RWPE1 (cell line): ENCODE data around the gene FOXF2.

Experiments used
- CTCF ChIA-PET: fragments of 350-600 bp; sonication (Branson Sonifier 250); formaldehyde crosslinking; extraction: SDS; loops from one replicate; lab custom pipeline; 2021; lab: Yijun Ruan, JAX
- POLR2A ChIA-PET: fragments of 400-600 bp; formaldehyde crosslinking; extraction: SDS; loops from one replicate; lab custom pipeline; 2020; ENCODE audit warnings: antibody characterized with exemption; ENCODE audit not compliant: low non-redundant PET; lab: Yijun Ruan, JAX
- DNase-seq: peaks from one replicate; pipeline ENCODE4 v3.0.0; 2012; ENCODE audit warnings: low spot score
- H3K27ac ChIP-seq: fragments of 450-650 bp; 2 replicates; pipeline ENCODE4 v1.5.1; 2017
- CTCF ChIP-seq: fragments of 450-650 bp; conservative IDR thresholded peaks from 2 replicates; pipeline ENCODE4 v1.5.1; 2017; ENCODE audit warnings: low read depth, mild to moderate bottlenecking

Gene FOXF2

GRCh38 chr6:1438471-1438881, 49.1 kb downstream of the FOXF2 start:
- no peak for DNase-seq
- TF ChIP-seq CTCF: no peak
- ChIA-PET POLR2A (no interaction called here), CTCF (interaction anchor here (0.8 kb wide), 2 partner anchors 14 to 716 kb away, joined by 3 read pairs; no protein-coding TSS in a partner anchor)
- no peak overlapping the region for H3K27ac ChIP-seq

- no peak for DNase-seq
- POLR2A ChIA-PET: no interaction called here
- H3K27ac ChIP-seq: no peak overlapping the region
- CTCF ChIA-PET: no interaction called here
- no peak for TF ChIP-seq CTCF
These were observed 50.0 kb downstream of the FOXF2 start for GRCh38 chr6:1439349-1439748.

GRCh38 chr6:1442929-1443328, 53.6 kb downstream of the FOXF2 start:
- no peak overlapping the region for H3K27ac ChIP-seq
- no peak for TF ChIP-seq CTCF
- CTCF ChIA-PET: no interaction called here
- DNase-seq: no peak
- POLR2A ChIA-PET: no interaction called here
